Memory B cell (primary cell): Measurements from ENCODE around the gene OR2G6.
"Not testable (repeated sequence)": the region's sequence is repeated elsewhere in the genome, so short reads cannot be mapped to it uniquely, and the experiment has no call there.

ENCODE experiments used
- ATAC-seq: fragments of 150-1000 bp; cut with Tn5 transposase; 2 replicates; pipeline ENCODE4 v1.10.0; 2021; ENCODE audit warnings: low read depth, mild to moderate bottlenecking, moderate library complexity
- DNase-seq, 2 donors: peaks; one replicate each; pipeline ENCODE4 v3.0.0; 2022; ENCODE audit warnings: low spot score in 2 of 2
- H3K27ac Mint-ChIP-seq: one replicate; pipeline ENCODE4 v1.8.0; 2022; ENCODE audit warnings: mild to moderate bottlenecking, moderate library complexity, mixed read lengths
- H3K27me3 Mint-ChIP-seq: one replicate; pipeline ENCODE4 v1.8.0; 2022; ENCODE audit warnings: mixed read lengths
- H3K36me3 Mint-ChIP-seq: one replicate; pipeline ENCODE4 v1.8.0; 2022; ENCODE audit warnings: mild to moderate bottlenecking, mixed read lengths
- H3K4me1 Mint-ChIP-seq: one replicate; pipeline ENCODE4 v1.8.0; 2022; ENCODE audit warnings: mixed read lengths
- H3K4me3 Mint-ChIP-seq: one replicate; pipeline ENCODE4 v1.8.0; 2022; ENCODE audit warnings: mild to moderate bottlenecking, moderate library complexity, mixed read lengths
- H3K9me3 Mint-ChIP-seq: one replicate; pipeline ENCODE4 v1.8.0; 2022; ENCODE audit warnings: mixed read lengths

The OR2G6 gene

GRCh38 chr1:248551027-248551426 lies 43.2 kb downstream of the OR2G6 start:
- not testable (repeated sequence) for ATAC-seq, H3K4me1 Mint-ChIP-seq, H3K27me3 Mint-ChIP-seq, DNase-seq, H3K9me3 Mint-ChIP-seq, H3K4me3 Mint-ChIP-seq, H3K27ac Mint-ChIP-seq, H3K36me3 Mint-ChIP-seq

- not testable (repeated sequence) for H3K4me1 Mint-ChIP-seq, H3K27me3 Mint-ChIP-seq, H3K27ac Mint-ChIP-seq
These were observed 54.8 kb downstream of the OR2G6 start, which contains the start of gene OR2T29 for GRCh38 chr1:248562672-248563071. Gene OR2T29 (minus strand): TSS chr1:248562772. CDS start chr1:248559491, 3,281 bp downstream.

GRCh38 chr1:248565530-248566373 lies 57.9 kb downstream of the OR2G6 start:
- not testable (repeated sequence) for H3K27me3 Mint-ChIP-seq, H3K4me1 Mint-ChIP-seq, H3K9me3 Mint-ChIP-seq, DNase-seq, ATAC-seq, H3K36me3 Mint-ChIP-seq
- H3K4me3 Mint-ChIP-seq, result peak overlapping the region; percentile 64
- H3K27ac Mint-ChIP-seq, result peak overlapping the region; percentile 25

More at GRCh38 chr1:248562672-248563071, 54.8 kb downstream of the OR2G6 start, which contains the start of gene OR2T29:
- ATAC-seq, H3K9me3 Mint-ChIP-seq, H3K4me3 Mint-ChIP-seq, H3K36me3 Mint-ChIP-seq, DNase-seq: not testable (repeated sequence)

- ATAC-seq, H3K36me3 Mint-ChIP-seq, H3K4me1 Mint-ChIP-seq, H3K9me3 Mint-ChIP-seq, H3K4me3 Mint-ChIP-seq, DNase-seq, H3K27me3 Mint-ChIP-seq, H3K27ac Mint-ChIP-seq: not testable (repeated sequence)
These were observed 61.2 kb downstream of the OR2G6 start for GRCh38 chr1:248569049-248569448.

GRCh38 chr1:248570811-248571210 lies 62.9 kb downstream of the OR2G6 start:
- not testable (repeated sequence) for H3K9me3 Mint-ChIP-seq, H3K36me3 Mint-ChIP-seq, DNase-seq, ATAC-seq, H3K27ac Mint-ChIP-seq, H3K4me1 Mint-ChIP-seq, H3K27me3 Mint-ChIP-seq, H3K4me3 Mint-ChIP-seq

- H3K27ac Mint-ChIP-seq, H3K4me3 Mint-ChIP-seq, H3K4me1 Mint-ChIP-seq, H3K27me3 Mint-ChIP-seq, DNase-seq, H3K9me3 Mint-ChIP-seq, ATAC-seq, H3K36me3 Mint-ChIP-seq: not testable (repeated sequence)
These were observed 64.2 kb downstream of the OR2G6 start for GRCh38 chr1:248572049-248572448.

GRCh38 chr1:248573856-248574255 lies 66.0 kb downstream of the OR2G6 start:
- not testable (repeated sequence) for H3K4me1 Mint-ChIP-seq, H3K27me3 Mint-ChIP-seq, H3K9me3 Mint-ChIP-seq, DNase-seq, ATAC-seq, H3K27ac Mint-ChIP-seq, H3K36me3 Mint-ChIP-seq, H3K4me3 Mint-ChIP-seq

GRCh38 chr1:248574657-248575056 lies 66.8 kb downstream of the OR2G6 start, which contains the start of gene OR2T34:
Gene OR2T34 (minus strand): TSS chr1:248574757. CDS start chr1:248574757, 0 bp downstream.
- not testable (repeated sequence) for ATAC-seq, H3K36me3 Mint-ChIP-seq, H3K4me3 Mint-ChIP-seq, H3K27ac Mint-ChIP-seq, H3K9me3 Mint-ChIP-seq, H3K27me3 Mint-ChIP-seq, H3K4me1 Mint-ChIP-seq, DNase-seq

- Mint-ChIP-seq H3K27me3 (peaks cover 2% of the 10 kb centered on the region), H3K27ac (no peak overlapping the region), H3K36me3 (peaks cover 2% of the 10 kb centered on the region), H3K4me3 (no peak overlapping the region), H3K9me3 (peaks cover 3% of the 10 kb centered on the region), H3K4me1 (no peaks in the 10 kb centered on the region)
- ATAC-seq (no peak), DNase-seq (no peak)
These were observed 68.5 kb downstream of the OR2G6 start for GRCh38 chr1:248576260-248576980.
